ENCODE data around the gene GMCL1. TPM values are rescaled to one million over a fixed set of nuclear protein-coding genes. Genes with fewer than 3 reads are reported as not detected.
"Not testable (repeated sequence)": the region's sequence is repeated elsewhere in the genome, so short reads cannot be mapped to it uniquely, and the experiment has no call there.

Gene GMCL1
- total RNA-seq, 1 experiment from 2014 or later: 4.6 TPM

GRCh38 chr2:69831354-69831905 lies 2.0 kb downstream of the GMCL1 start:
- Histone ChIP-seq H3K36me3 (no peaks in the 10 kb centered on the region; the same call in 1 of the 2 replicates), H3K27me3 (no peaks in the 10 kb centered on the region), H3K4me3 (no peak overlapping the region), H3K9me3 (no peaks in the 10 kb centered on the region)
- no peak for DNase-seq

- H3K27me3 ChIP-seq: no peaks in the 10 kb centered on the region
- H3K4me3 ChIP-seq: no peak overlapping the region
- H3K36me3 ChIP-seq: no peaks in the 10 kb centered on the region; the same call in 1 of the 2 replicates
- no peak for DNase-seq
- no peaks in the 10 kb centered on the region for H3K9me3 ChIP-seq
Measured at GRCh38 chr2:69833752-69834151, 4.3 kb downstream of the GMCL1 start.

- no peak for DNase-seq
- H3K9me3 ChIP-seq: no peaks in the 10 kb centered on the region
- peaks cover 3% of the 10 kb centered on the region; the same call in 1 of the 2 replicates for H3K36me3 ChIP-seq
- no peak overlapping the region for H3K4me3 ChIP-seq
- no peaks in the 10 kb centered on the region for H3K27me3 ChIP-seq
Measured at GRCh38 chr2:69835666-69836065, 6.2 kb downstream of the GMCL1 start.

- no peak for DNase-seq
- Histone ChIP-seq H3K27me3 (no peaks in the 10 kb centered on the region), H3K9me3 (no peaks in the 10 kb centered on the region), H3K4me3 (no peak overlapping the region), H3K36me3 (peaks cover 3% of the 10 kb centered on the region; the same call in 1 of the 2 replicates)
Measured at GRCh38 chr2:69836316-69836715, 6.9 kb downstream of the GMCL1 start.

GRCh38 chr2:69837533-69837932 lies 8.1 kb downstream of the GMCL1 start:
- H3K36me3 ChIP-seq: peaks cover 3% of the 10 kb centered on the region; the same call in 1 of the 2 replicates
- no peaks in the 10 kb centered on the region for H3K27me3 ChIP-seq
- DNase-seq: no peak
- H3K9me3 ChIP-seq: no peaks in the 10 kb centered on the region
- H3K4me3 ChIP-seq: no peak overlapping the region

GRCh38 chr2:69843993-69844392 lies 14.5 kb downstream of the GMCL1 start:
- Histone ChIP-seq H3K27me3 (no peaks in the 10 kb centered on the region), H3K4me3 (no peak overlapping the region), H3K9me3 (no peaks in the 10 kb centered on the region), H3K36me3 (peaks cover 2% of the 10 kb centered on the region; the same call in 1 of the 2 replicates)
- no peak for DNase-seq

GRCh38 chr2:69844560-69844959 lies 15.1 kb downstream of the GMCL1 start:
- no peaks in the 10 kb centered on the region for H3K27me3 ChIP-seq
- H3K4me3 ChIP-seq: no peak overlapping the region
- no peak for DNase-seq
- H3K9me3 ChIP-seq: no peaks in the 10 kb centered on the region
- peaks cover under 1% of the 10 kb centered on the region; the same call in 1 of the 2 replicates for H3K36me3 ChIP-seq

GRCh38 chr2:69846182-69847067 lies 17.0 kb downstream of the GMCL1 start:
- Histone ChIP-seq H3K9me3 (no peaks in the 10 kb centered on the region), H3K36me3 (0 out of 2 replicates have a peak, but pooled peaks cover 7% of the 10 kb centered on the region), H3K27me3 (no peaks in the 10 kb centered on the region), H3K4me3 (no peak overlapping the region)
- DNase-seq: no peak

GRCh38 chr2:69847068-69847828 lies 17.8 kb downstream of the GMCL1 start:
- no peak for DNase-seq
- Histone ChIP-seq H3K4me3 (no peak overlapping the region), H3K36me3 (0 out of 2 replicates have a peak, but pooled peaks cover 7% of the 10 kb centered on the region), H3K27me3 (no peaks in the 10 kb centered on the region), H3K9me3 (no peaks in the 10 kb centered on the region)

GRCh38 chr2:69848186-69848790 lies 18.8 kb downstream of the GMCL1 start:
- Histone ChIP-seq H3K4me3 (no peak overlapping the region), H3K9me3 (no peaks in the 10 kb centered on the region), H3K27me3 (no peaks in the 10 kb centered on the region), H3K36me3 (0 out of 2 replicates have a peak, but pooled peaks cover 7% of the 10 kb centered on the region)
- no peak for DNase-seq

GRCh38 chr2:69858261-69858660 lies 28.8 kb downstream of the GMCL1 start:
- DNase-seq: no peak
- no peaks in the 10 kb centered on the region; the same call in 1 of the 2 replicates for H3K36me3 ChIP-seq

GRCh38 chr2:69863298-69863697 lies 33.8 kb downstream of the GMCL1 start:
- H3K4me3 ChIP-seq: no peak overlapping the region
- no peaks in the 10 kb centered on the region for H3K9me3 ChIP-seq
- DNase-seq: no peak
- no peaks in the 10 kb centered on the region for H3K27me3 ChIP-seq
- H3K36me3 ChIP-seq: peaks cover 5% of the 10 kb centered on the region

More at GRCh38 chr2:69858261-69858660, 28.8 kb downstream of the GMCL1 start:
- Histone ChIP-seq H3K4me3 (no peak overlapping the region), H3K27me3 (no peaks in the 10 kb centered on the region), H3K9me3 (no peaks in the 10 kb centered on the region)

- Histone ChIP-seq H3K27me3 (no peaks in the 10 kb centered on the region), H3K36me3 (no peaks in the 10 kb centered on the region), H3K9me3 (no peaks in the 10 kb centered on the region), H3K4me3 (no peak overlapping the region)
- no peak for DNase-seq
Measured at GRCh38 chr2:69888451-69888850, 59.0 kb downstream of the GMCL1 start.

GRCh38 chr2:69889302-69889701 lies 59.8 kb downstream of the GMCL1 start:
- Histone ChIP-seq H3K9me3 (no peaks in the 10 kb centered on the region), H3K4me3 (no peak overlapping the region), H3K27me3 (no peaks in the 10 kb centered on the region), H3K36me3 (no peaks in the 10 kb centered on the region)
- DNase-seq: no peak

- Histone ChIP-seq H3K36me3 (peaks cover 5% of the 10 kb centered on the region), H3K4me3 (no peak overlapping the region), H3K9me3 (no peaks in the 10 kb centered on the region), H3K27me3 (no peaks in the 10 kb centered on the region)
- DNase-seq: no peak
Measured at GRCh38 chr2:69890881-69891280, 61.4 kb downstream of the GMCL1 start.

GRCh38 chr2:69892838-69893424 lies 63.5 kb downstream of the GMCL1 start:
- DNase-seq, H3K9me3 ChIP-seq, H3K27me3 ChIP-seq: not testable (repeated sequence)
- Histone ChIP-seq H3K4me3 (peak overlapping the region; percentile 72; the same call in 1 of the 2 replicates), H3K36me3 (peaks cover 23% of the 10 kb centered on the region)

Measured in MG63 (cell line).